Mesendoderm (in vitro differentiated cells): ENCODE results near the gene PCDHA13.

Experiments
- DNase-seq: peaks from one replicate; pipeline ENCODE4 v3.0.0; 2013
- H2AK5ac ChIP-seq: 2 replicates; pipeline ENCODE4 v1.6.1; 2013; ENCODE audit warnings: low read length, inconsistent platforms
- H2BK120ac ChIP-seq: 2 replicates; pipeline ENCODE4 v1.6.1; 2013; ENCODE audit warnings: low read depth, mild to moderate bottlenecking, low read length, moderate library complexity, mixed read lengths
- H2BK15ac ChIP-seq: replicated peaks from 2 replicates; pipeline ENCODE4 v1.6.1; 2013; ENCODE audit warnings: low read depth, mild to moderate bottlenecking, moderate library complexity
- H2BK5ac ChIP-seq: 2 replicates; pipeline ENCODE4 v1.6.1; 2013; ENCODE audit warnings: low read length, inconsistent platforms
- H3K18ac ChIP-seq: 2 replicates; pipeline ENCODE4 v1.6.1; 2013; ENCODE audit warnings: mild to moderate bottlenecking, low read length, mixed read lengths
- H3K23ac ChIP-seq: one replicate; pipeline ENCODE4 v1.6.1; 2013; ENCODE audit warnings: low read length
- H3K27ac ChIP-seq: 2 replicates; pipeline ENCODE4 v1.5.1; 2013; ENCODE audit warnings: low read depth, mild to moderate bottlenecking, inconsistent platforms, low read length, moderate library complexity
- H3K27me3 ChIP-seq: 2 replicates; pipeline ENCODE4 v1.6.1; 2013; ENCODE audit warnings: low read length, control low read depth, mild to moderate bottlenecking, inconsistent platforms; ENCODE audit not compliant: insufficient read depth, poor library complexity
- H3K36me3 ChIP-seq: 2 replicates; pipeline ENCODE4 v1.6.1; 2013; ENCODE audit warnings: low read length, inconsistent platforms; ENCODE audit not compliant: control insufficient read depth, insufficient read depth
- H3K4ac ChIP-seq: one replicate; pipeline ENCODE4 v1.6.1; 2013; ENCODE audit warnings: low read depth, mild to moderate bottlenecking, low read length, moderate library complexity
- H3K4me1 ChIP-seq: 2 replicates; pipeline ENCODE4 v1.6.1; 2013; ENCODE audit warnings: low read depth, low read length, inconsistent platforms; ENCODE audit not compliant: control insufficient read depth
- H3K4me2 ChIP-seq: 2 replicates; pipeline ENCODE4 v1.6.1; 2013; ENCODE audit warnings: low read length
- H3K4me3 ChIP-seq: 2 replicates; pipeline ENCODE4 v1.5.1; 2013; ENCODE audit warnings: mild to moderate bottlenecking, low read length
- H3K56ac ChIP-seq: one replicate; pipeline ENCODE4 v1.6.1; 2013; ENCODE audit warnings: low read length
- H3K79me1 ChIP-seq: 2 replicates; pipeline ENCODE4 v1.6.1; 2013; ENCODE audit warnings: low read length, inconsistent platforms
- H3K79me2 ChIP-seq: 2 replicates; pipeline ENCODE4 v1.6.1; 2013; ENCODE audit warnings: mild to moderate bottlenecking, low read length; ENCODE audit not compliant: control insufficient read depth, insufficient read depth
- H3K9ac ChIP-seq: 2 replicates; pipeline ENCODE4 v1.6.1; 2013; ENCODE audit warnings: low read length, inconsistent platforms
- H4K5ac ChIP-seq: one replicate; pipeline ENCODE4 v1.6.1; 2013; ENCODE audit warnings: low read length
- H4K8ac ChIP-seq: one replicate; pipeline ENCODE4 v1.6.1; 2013; ENCODE audit warnings: low read depth, mild to moderate bottlenecking, control low read depth, low read length, moderate library complexity
- WGBS: extraction: QIAGEN DNeasy Blood & Tissue Kit; methylation state at CpG from one replicate; pipeline ENCODE4 v1.1.7; 2013; ENCODE audit warnings: low lambda C conversion rate, missing lambda C conversion rate; ENCODE audit not compliant: insufficient coverage; ENCODE audit errors: extremely low coverage; 5-methylcytosine and 5-hydroxymethylcytosine counted together

Gene PCDHA13

GRCh38 chr5:140926443-140927227 is 44.7 kb downstream of the PCDHA13 start:
- H3K27ac ChIP-seq, result peak overlapping the region; percentile 55
- H3K4me3 ChIP-seq, result peak overlapping the region; percentile 70
- no peak overlapping the region for H3K4ac ChIP-seq
- no CpG with 5 or more reads among the region's 74 CpGs for WGBS
- no peak overlapping the region for H2BK15ac ChIP-seq
- peak overlapping the region; percentile 77 for H3K9ac ChIP-seq
- no peaks in the 10 kb centered on the region for H3K79me1 ChIP-seq
- H3K56ac ChIP-seq, result peak overlapping the region; percentile 89
- peaks cover 2% of the 10 kb centered on the region for H3K4me1 ChIP-seq
- no peak overlapping the region for H2BK120ac ChIP-seq
- no peak overlapping the region for H2BK5ac ChIP-seq
- no peaks in the 10 kb centered on the region for H3K79me2 ChIP-seq
- H3K4me2 ChIP-seq, result peak overlapping the region; percentile 99
- H4K5ac ChIP-seq, result no peak overlapping the region
- DNase-seq, result peak; percentile 96
- H4K8ac ChIP-seq, result no peak overlapping the region
- H3K18ac ChIP-seq, result no peak overlapping the region
- no peak overlapping the region for H2AK5ac ChIP-seq
- H3K36me3 ChIP-seq, result no peaks in the 10 kb centered on the region
- no peaks in the 10 kb centered on the region for H3K27me3 ChIP-seq
- H3K23ac ChIP-seq, result no peak overlapping the region

GRCh38 chr5:140927228-140927573 is 45.3 kb downstream of the PCDHA13 start:
- peak overlapping the region; percentile 89 for H3K56ac ChIP-seq
- no peaks in the 10 kb centered on the region for H3K79me2 ChIP-seq
- no peak overlapping the region for H3K4ac ChIP-seq
- peaks cover 2% of the 10 kb centered on the region for H3K4me1 ChIP-seq
- no peak overlapping the region for H4K8ac ChIP-seq
- no peaks in the 10 kb centered on the region for H3K27me3 ChIP-seq
- peak overlapping the region; percentile 77 for H3K9ac ChIP-seq
- H3K4me3 ChIP-seq, result peak overlapping the region; percentile 21
- no peak overlapping the region for H2BK15ac ChIP-seq
- no peak overlapping the region for H2BK5ac ChIP-seq
- no peak overlapping the region for H3K27ac ChIP-seq
- H4K5ac ChIP-seq, result no peak overlapping the region
- no peak overlapping the region for H3K23ac ChIP-seq
- no peaks in the 10 kb centered on the region for H3K36me3 ChIP-seq
- peak overlapping the region; percentile 99 for H3K4me2 ChIP-seq
- no CpG with 5 or more reads among the region's 26 CpGs for WGBS
- no peaks in the 10 kb centered on the region for H3K79me1 ChIP-seq
- DNase-seq, result peak; percentile 72
- no peak overlapping the region for H3K18ac ChIP-seq
- no peak overlapping the region for H2AK5ac ChIP-seq
- H2BK120ac ChIP-seq, result no peak overlapping the region
